GM21515 (cell line): ENCODE results near the gene PRAMEF18.
"Not testable (repeated sequence)": the region's sequence is repeated elsewhere in the genome, so short reads cannot be mapped to it uniquely, and the experiment has no call there.

Experiments
- ATAC-seq: cut with Tn5 transposase; IDR thresholded peaks from one replicate; pipeline ENCODE4 v1.9.1; 2021; ENCODE audit not compliant: unreplicated experiment

Gene PRAMEF18

GRCh38 chr1:13208712-13209111 is 17.2 kb downstream of the PRAMEF18 start:
- ATAC-seq, result not testable (repeated sequence)

- not testable (repeated sequence) for ATAC-seq
Observed at GRCh38 chr1:13201309-13201708, 24.6 kb downstream of the PRAMEF18 start, which contains the start of gene PRAMEF13. TSS of gene PRAMEF13 (minus strand) at chr1:13201409. CDS start at chr1:13199589, 1,820 bp downstream.
